GM12875 (cell line): Measurements from ENCODE around the gene RPTOR.

Experiments used
- H3K4me3 ChIP-seq: one replicate; pipeline ENCODE4 v1.5.1; 2011; ENCODE audit warnings: low read depth, low read length, control low read depth
- TF ChIP-seq, protein P1 (sequence below): IDR thresholded peaks from 2 replicates; pipeline ENCODE4 v1.5.1; 2011; ENCODE audit warnings: low read depth, mild to moderate bottlenecking, control low read depth, inconsistent platforms, low read length, moderate library complexity, borderline replicate concordance; ENCODE audit not compliant: insufficient read depth

Gene RPTOR

DNA sequence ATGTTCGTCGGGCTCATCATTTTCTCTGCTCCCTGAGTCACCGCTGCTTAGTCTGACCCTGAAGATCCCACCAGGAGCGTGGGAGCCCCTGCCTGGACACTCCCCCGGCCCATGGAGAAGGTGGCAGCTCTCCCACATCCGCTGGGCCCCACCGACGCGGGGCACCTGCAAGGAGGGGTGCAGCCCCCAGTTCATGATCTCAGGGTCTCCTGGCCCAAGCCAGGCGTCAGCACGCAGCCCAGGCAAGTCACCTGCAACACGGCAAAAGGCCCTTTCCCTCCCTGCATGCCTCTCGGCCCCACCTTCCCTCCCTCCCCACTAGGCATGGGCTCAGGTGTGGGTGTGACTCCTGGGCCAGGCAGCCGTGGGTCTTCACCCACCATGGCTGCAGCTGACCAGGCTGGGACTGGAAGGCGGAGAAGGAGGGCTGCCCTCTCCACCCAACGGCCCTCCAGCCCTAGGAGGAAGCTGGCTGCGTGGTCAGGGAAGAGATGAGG, 437.3 kb downstream of the RPTOR start:
- H3K4me3 ChIP-seq = no peak overlapping the region
- TF ChIP-seq, protein P1, sequence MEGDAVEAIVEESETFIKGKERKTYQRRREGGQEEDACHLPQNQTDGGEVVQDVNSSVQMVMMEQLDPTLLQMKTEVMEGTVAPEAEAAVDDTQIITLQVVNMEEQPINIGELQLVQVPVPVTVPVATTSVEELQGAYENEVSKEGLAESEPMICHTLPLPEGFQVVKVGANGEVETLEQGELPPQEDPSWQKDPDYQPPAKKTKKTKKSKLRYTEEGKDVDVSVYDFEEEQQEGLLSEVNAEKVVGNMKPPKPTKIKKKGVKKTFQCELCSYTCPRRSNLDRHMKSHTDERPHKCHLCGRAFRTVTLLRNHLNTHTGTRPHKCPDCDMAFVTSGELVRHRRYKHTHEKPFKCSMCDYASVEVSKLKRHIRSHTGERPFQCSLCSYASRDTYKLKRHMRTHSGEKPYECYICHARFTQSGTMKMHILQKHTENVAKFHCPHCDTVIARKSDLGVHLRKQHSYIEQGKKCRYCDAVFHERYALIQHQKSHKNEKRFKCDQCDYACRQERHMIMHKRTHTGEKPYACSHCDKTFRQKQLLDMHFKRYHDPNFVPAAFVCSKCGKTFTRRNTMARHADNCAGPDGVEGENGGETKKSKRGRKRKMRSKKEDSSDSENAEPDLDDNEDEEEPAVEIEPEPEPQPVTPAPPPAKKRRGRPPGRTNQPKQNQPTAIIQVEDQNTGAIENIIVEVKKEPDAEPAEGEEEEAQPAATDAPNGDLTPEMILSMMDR = no peak

DNA sequence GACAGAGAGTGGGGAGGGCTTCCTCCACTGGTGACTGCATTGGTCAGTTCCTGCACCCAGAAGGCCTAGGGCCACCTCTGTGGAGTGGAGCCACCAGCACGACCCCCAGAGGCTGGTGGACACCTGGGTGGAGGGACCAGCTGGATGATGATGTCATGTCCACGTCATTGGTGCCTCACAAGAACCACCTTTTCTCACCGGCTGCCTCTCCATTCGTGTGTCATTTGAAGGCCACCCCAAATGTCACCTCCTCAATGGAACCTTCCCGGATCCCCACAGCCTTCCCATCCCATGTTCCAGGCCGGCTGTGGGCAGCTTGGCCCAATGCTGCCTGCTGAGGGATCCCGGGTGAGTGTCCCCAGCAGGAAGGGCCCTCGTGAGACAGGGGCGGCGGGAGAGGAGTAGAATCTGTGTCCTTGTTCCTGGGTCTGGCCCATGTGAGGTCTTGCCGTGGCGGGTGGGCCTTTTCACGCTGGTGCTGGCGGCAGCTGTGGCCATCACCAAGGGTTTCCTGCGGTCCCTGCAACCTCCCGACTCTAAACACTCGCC, 437.9 kb downstream of the RPTOR start:
- TF ChIP-seq, protein P1 = no peak
- H3K4me3 ChIP-seq = no peak overlapping the region

DNA sequence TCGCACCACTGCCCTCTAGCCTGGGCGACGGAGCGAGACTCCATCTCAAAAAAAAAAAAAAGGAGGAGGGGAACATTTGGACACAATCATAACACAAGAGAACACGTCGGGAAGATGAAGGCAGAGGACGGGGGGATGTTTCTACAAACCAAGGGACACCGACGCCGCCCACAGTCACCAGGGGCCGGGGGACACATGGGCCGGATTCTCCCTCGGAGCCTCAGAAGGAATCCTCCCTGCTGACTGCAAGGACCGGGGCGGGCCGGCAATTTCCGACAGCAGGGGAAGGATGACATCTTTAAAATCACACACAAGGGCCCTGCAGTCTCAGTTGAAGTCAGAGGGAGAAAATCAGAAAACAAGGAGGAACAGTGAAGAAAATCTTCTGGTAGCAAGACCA, 438.9 kb downstream of the RPTOR start:
- TF ChIP-seq, protein P1 = no peak
- no peak overlapping the region for H3K4me3 ChIP-seq

DNA sequence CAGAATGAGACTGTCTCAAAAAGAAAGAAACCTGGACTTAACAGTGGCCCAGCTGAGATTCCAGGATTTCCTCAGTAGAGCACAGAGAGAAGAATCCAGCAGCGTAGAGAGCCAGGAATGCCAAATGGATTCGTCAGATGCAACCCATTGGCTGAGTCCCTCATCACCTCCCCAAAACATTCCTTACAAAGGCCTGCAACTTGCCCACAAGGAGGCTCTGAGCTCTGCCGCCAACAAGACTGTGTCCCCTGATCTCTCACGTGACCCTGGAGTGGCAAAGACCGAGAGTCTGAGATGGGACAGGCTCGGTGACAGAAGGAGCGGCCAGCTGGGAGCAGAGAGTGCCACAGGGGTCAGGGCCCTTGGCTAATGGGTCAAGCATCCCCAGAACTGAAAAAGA, 440.1 kb downstream of the RPTOR start:
- TF ChIP-seq, protein P1 = no peak
- no peak overlapping the region for H3K4me3 ChIP-seq

DNA sequence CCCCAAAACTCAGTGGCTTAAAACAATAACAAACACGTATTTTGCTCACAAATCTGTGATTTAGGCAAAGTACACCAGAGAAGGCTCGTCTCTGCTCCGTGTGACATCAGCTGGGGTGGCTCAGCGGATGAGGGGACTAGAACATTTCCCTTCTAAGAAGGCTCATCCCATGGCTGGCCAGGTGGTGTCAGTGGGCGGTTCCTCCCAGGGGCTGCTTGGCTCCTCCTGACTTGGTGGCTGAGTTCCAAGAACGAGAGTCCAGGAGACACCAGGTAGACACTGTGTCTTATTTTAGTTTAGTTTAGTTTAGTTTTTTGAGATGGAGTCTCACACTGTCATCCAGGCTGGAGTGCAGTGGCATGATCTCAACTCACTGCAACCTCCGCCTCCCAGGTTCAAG, 441.4 kb downstream of the RPTOR start:
- H3K4me3 ChIP-seq = no peak overlapping the region
- TF ChIP-seq, protein P1 = no peak

DNA sequence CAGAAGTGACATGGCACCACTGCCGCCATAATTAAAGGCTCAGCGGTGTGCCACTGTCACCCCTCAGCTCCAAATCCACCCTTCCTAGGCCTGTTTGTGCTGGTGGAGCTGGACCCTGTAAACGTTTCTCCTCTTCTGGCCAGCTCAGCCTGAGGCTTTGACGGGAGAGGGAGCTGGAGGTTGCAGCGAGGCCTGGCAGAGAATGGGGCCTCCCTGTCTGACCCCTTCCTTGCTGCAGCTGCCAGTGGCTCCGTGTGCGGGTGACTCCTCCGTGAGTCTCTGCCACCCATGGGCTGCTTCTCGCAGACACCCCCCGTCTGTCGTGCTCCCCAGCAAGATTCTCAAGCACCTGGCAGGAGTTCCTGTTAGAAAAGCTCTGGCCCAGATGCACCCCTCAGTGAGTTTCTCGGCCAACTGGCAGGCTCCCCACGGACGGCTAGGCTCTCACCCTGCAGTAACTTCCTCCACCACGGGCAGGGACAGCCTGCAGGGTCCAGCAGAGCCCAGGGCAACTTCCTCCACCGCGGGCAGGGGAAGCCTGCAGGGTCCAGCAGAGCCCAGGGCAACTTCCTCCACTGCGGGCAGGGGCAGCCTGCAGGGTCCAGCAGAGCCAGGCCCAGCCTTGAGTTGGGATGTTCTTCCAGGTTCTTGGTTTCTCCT, 442.3 kb downstream of the RPTOR start:
- TF ChIP-seq, protein P1 = no peak
- H3K4me3 ChIP-seq = no peak overlapping the region

DNA sequence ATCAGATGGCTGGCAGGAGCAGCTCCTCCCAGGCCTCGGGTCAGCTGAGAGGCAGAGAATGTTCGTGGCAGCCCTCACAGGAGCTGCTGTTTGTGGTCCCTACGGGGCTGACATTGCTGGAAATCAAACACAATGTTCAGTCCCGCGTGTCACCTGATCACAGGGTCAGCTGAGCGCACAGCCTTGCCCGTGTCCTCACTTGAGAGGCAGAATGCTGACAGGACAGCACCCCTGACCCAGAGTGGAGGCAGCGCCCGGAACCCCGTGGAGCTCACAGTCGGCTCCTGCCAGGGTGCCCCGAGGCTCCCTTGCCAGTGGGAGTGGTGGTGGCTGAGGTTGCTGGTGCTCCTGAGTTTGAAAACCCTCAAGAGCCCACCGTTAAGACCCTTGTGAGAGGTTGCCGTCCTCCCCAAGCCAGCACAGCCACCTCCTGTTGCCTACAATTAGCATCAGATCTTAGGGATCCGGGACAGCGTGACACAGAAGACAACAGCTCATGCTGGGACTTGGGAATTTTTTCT, 443.4 kb downstream of the RPTOR start:
- H3K4me3 ChIP-seq = no peak overlapping the region
- TF ChIP-seq, protein P1 = no peak
